ENCODE measurements around the gene CNDP1. TPM values are rescaled to one million over a fixed set of nuclear protein-coding genes. Genes with fewer than 3 reads are reported as not detected.

Gene CNDP1
- total RNA-seq, 1 donor from 2014 or later: not detected

DNA sequence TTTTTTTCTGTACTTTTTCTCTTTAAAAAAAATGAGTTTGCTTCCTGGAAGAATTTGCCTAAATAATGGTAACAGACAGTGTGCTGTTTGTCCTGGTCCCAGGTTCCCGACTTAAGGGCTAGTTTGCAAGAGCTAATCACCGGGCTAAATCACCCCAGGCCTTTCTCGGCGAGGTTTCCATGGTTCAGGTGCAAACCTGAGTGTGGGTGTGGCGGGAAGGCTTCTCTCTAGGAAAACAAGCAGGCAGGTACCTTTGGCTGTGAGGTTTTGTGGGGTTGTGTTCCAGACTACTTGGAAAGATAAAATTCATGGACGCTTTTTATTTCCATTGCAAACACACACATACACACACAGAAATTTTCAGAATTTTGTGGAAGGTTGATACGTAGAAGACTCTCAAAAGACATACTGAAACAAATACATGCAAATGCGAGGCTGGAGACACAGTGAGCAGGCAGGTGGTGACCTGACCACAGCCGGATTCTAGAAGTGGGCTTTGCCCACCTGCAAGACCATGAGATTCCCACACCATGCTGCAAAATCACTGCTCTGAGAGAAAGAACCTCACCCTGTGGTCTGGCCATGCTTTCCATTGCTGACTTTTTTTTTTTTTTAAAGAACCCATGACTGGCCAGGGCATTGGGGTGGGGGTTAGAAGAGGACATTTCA lies 815 bp downstream of the CNDP1 start:
- no peaks in the 10 kb centered on the region for H3K79me2 ChIP-seq (ENCODE audit: insufficient read depth, low read length)
- DNase-seq (ENCODE audit: low read depth) (no peak), FAIRE-seq (no peak)
- no peak overlapping the region for H3K9ac ChIP-seq (ENCODE audit: low read length)
- Mint-ChIP-seq H3K27ac (ENCODE audit: unreplicated experiment) (no peak overlapping the region), H3K4me1 (ENCODE audit: low read depth, unreplicated experiment) (no peaks in the 10 kb centered on the region), H3K4me3 (ENCODE audit: unreplicated experiment) (no peak overlapping the region), H3K36me3 (ENCODE audit: low read depth, unreplicated experiment) (peaks cover 2% of the 10 kb centered on the region), H3K27me3 (ENCODE audit: low read depth, unreplicated experiment) (peaks cover 13% of the 10 kb centered on the region), H3K9me3 (ENCODE audit: unreplicated experiment) (peaks cover 8% of the 10 kb centered on the region)
- H2AFZ ChIP-seq (ENCODE audit: low read depth, low read length): no peak overlapping the region
- no peak for TF ChIP-seq EZH2 (IDR thresholded peaks at IDR 0.05; ENCODE audit: insufficient read depth, low read length)
- TF ChIP-seq, protein P1, sequence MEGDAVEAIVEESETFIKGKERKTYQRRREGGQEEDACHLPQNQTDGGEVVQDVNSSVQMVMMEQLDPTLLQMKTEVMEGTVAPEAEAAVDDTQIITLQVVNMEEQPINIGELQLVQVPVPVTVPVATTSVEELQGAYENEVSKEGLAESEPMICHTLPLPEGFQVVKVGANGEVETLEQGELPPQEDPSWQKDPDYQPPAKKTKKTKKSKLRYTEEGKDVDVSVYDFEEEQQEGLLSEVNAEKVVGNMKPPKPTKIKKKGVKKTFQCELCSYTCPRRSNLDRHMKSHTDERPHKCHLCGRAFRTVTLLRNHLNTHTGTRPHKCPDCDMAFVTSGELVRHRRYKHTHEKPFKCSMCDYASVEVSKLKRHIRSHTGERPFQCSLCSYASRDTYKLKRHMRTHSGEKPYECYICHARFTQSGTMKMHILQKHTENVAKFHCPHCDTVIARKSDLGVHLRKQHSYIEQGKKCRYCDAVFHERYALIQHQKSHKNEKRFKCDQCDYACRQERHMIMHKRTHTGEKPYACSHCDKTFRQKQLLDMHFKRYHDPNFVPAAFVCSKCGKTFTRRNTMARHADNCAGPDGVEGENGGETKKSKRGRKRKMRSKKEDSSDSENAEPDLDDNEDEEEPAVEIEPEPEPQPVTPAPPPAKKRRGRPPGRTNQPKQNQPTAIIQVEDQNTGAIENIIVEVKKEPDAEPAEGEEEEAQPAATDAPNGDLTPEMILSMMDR (IDR thresholded peaks at IDR 0.05; ENCODE audit: insufficient read depth, low read depth, low read length): no peak
- H3K27me3 ChIP-seq (ENCODE audit: insufficient read depth, low read length): peaks cover 2% of the 10 kb centered on the region
- H3K9me3 ChIP-seq (ENCODE audit: insufficient read depth, low read depth, low read length): no peaks in the 10 kb centered on the region
- no peaks in the 10 kb centered on the region for H3K36me3 ChIP-seq (ENCODE audit: insufficient read depth, low read length)
- H3K4me3 ChIP-seq (ENCODE audit: insufficient read depth, low read depth, low read length): no peak overlapping the region
- no peak overlapping the region for H3K27ac ChIP-seq (ENCODE audit: low read depth, low read length)
- no peaks in the 10 kb centered on the region for H4K20me1 ChIP-seq (ENCODE audit: insufficient read depth, low read length)
- H3K4me1 ChIP-seq (ENCODE audit: insufficient read depth, low read length): no peaks in the 10 kb centered on the region
- H3K4me2 ChIP-seq (ENCODE audit: low read length): no peak overlapping the region

DNA sequence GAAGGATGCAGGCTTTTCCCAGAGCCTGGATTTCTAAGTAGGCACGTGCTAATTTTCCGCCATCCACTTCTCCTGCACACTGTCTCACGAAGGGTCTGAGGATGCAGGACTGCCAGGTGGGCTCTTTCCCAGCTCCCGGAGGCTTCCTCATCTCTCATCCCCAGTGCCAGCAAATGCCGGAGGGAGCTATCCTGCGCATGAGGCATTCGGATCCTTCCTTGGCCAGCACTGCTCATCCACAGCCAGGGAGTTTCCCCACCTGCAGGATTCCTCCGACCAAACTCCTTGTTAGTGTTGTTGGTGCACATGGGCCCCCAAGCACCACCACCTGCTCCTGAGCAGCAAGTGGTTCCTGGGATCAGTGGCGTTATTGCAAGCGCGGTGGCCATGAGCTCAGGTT lies 5.0 kb downstream of the CNDP1 start:
- no peaks in the 10 kb centered on the region for H3K4me1 ChIP-seq (ENCODE audit: insufficient read depth, low read length)
- TF ChIP-seq, protein P1 (IDR thresholded peaks at IDR 0.05; ENCODE audit: insufficient read depth, low read depth, low read length): no peak
- TF ChIP-seq EZH2 (IDR thresholded peaks at IDR 0.05; ENCODE audit: insufficient read depth, low read length): no peak
- no peaks in the 10 kb centered on the region for H3K79me2 ChIP-seq (ENCODE audit: insufficient read depth, low read length)
- H3K27me3 Mint-ChIP-seq (ENCODE audit: low read depth, unreplicated experiment): peaks cover 4% of the 10 kb centered on the region
- no peak overlapping the region for H3K27ac Mint-ChIP-seq (ENCODE audit: unreplicated experiment)
- H3K27me3 ChIP-seq (ENCODE audit: insufficient read depth, low read length): peaks cover 2% of the 10 kb centered on the region
- H3K4me3 Mint-ChIP-seq (ENCODE audit: unreplicated experiment): no peak overlapping the region
- H3K4me3 ChIP-seq (ENCODE audit: insufficient read depth, low read depth, low read length): no peak overlapping the region
- no peak overlapping the region for H2AFZ ChIP-seq (ENCODE audit: low read depth, low read length)
- H3K9me3 ChIP-seq (ENCODE audit: insufficient read depth, low read depth, low read length): no peaks in the 10 kb centered on the region
- H4K20me1 ChIP-seq (ENCODE audit: insufficient read depth, low read length): no peaks in the 10 kb centered on the region
- H3K36me3 ChIP-seq (ENCODE audit: insufficient read depth, low read length): no peaks in the 10 kb centered on the region
- H3K9ac ChIP-seq (ENCODE audit: low read length): no peak overlapping the region
- H3K4me1 Mint-ChIP-seq (ENCODE audit: low read depth, unreplicated experiment): no peaks in the 10 kb centered on the region
- H3K27ac ChIP-seq (ENCODE audit: low read depth, low read length): no peak overlapping the region
- no peak overlapping the region for H3K4me2 ChIP-seq (ENCODE audit: low read length)
- peaks cover 6% of the 10 kb centered on the region for H3K9me3 Mint-ChIP-seq (ENCODE audit: unreplicated experiment)
- DNase-seq (ENCODE audit: low read depth) (no peak), FAIRE-seq (no peak)
- H3K36me3 Mint-ChIP-seq (ENCODE audit: low read depth, unreplicated experiment): no peaks in the 10 kb centered on the region

DNA sequence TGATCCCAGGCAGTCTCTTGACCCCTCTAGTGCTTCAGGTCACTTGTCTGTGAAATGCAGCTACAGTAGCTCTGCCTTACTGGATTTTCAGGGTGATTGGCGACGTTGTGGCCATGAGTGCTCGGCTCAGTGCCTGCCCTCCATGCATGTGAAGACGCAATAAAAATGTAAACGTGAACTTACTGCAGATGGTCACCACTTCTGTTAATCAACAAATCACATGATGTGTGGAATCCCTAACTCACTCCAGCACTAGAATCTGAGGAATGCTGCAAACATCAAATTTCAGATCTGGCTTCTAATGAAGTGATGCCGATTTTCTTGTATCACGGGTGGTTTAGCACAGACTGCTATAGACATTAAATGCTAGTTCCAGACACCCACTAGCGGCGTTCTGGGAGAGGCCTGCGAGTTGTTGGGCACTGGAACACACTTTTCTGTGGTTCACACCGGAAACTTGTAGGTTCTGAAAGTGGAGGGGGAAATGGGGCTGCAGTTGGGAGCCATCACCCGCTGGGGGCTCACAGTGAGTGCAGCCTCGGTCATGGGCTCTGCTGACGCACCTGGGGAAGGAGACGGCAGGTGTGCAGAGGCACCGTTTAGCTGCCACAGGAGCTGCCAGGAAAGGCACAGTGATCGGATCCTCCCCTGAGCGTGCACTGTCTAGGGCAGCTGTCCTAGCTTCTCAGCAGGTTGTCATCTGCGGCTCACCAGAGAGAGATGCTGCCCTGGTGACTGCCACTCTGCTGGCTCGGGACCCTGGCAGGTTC lies 6.5 kb downstream of the CNDP1 start:
- no peak overlapping the region for H3K27ac Mint-ChIP-seq (ENCODE audit: unreplicated experiment)
- Histone ChIP-seq H3K4me1 (ENCODE audit: insufficient read depth, low read length) (no peaks in the 10 kb centered on the region), H3K36me3 (ENCODE audit: insufficient read depth, low read length) (no peaks in the 10 kb centered on the region), H3K27ac (ENCODE audit: low read depth, low read length) (no peak overlapping the region), H3K4me2 (ENCODE audit: low read length) (no peak overlapping the region), H3K79me2 (ENCODE audit: insufficient read depth, low read length) (no peaks in the 10 kb centered on the region), H3K9me3 (ENCODE audit: insufficient read depth, low read depth, low read length) (no peaks in the 10 kb centered on the region), H3K27me3 (ENCODE audit: insufficient read depth, low read length) (peaks cover 2% of the 10 kb centered on the region), H4K20me1 (ENCODE audit: insufficient read depth, low read length) (no peaks in the 10 kb centered on the region), H3K9ac (ENCODE audit: low read length) (no peak overlapping the region), H2AFZ (ENCODE audit: low read depth, low read length) (no peak overlapping the region), H3K4me3 (ENCODE audit: insufficient read depth, low read depth, low read length) (no peak overlapping the region)
- H3K9me3 Mint-ChIP-seq (ENCODE audit: unreplicated experiment): peaks cover 10% of the 10 kb centered on the region
- no peak for FAIRE-seq
- DNase-seq (ENCODE audit: low read depth): no peak
- no peaks in the 10 kb centered on the region for H3K4me1 Mint-ChIP-seq (ENCODE audit: low read depth, unreplicated experiment)
- no peak overlapping the region for H3K4me3 Mint-ChIP-seq (ENCODE audit: unreplicated experiment)
- H3K27me3 Mint-ChIP-seq (ENCODE audit: low read depth, unreplicated experiment): peaks cover 9% of the 10 kb centered on the region
- no peak for TF ChIP-seq EZH2 (IDR thresholded peaks at IDR 0.05; ENCODE audit: insufficient read depth, low read length)
- TF ChIP-seq, protein P1 (IDR thresholded peaks at IDR 0.05; ENCODE audit: insufficient read depth, low read depth, low read length): no peak
- no peaks in the 10 kb centered on the region for H3K36me3 Mint-ChIP-seq (ENCODE audit: low read depth, unreplicated experiment)
